Measurements from ENCODE around the gene ARID1B.
A peak's percentile ranks its signal among the peaks of the same experiment; 100 is the strongest.

Gene ARID1B

GRCh38 chr6:156776470-156776839 is 723 bp upstream of the ARID1B start:
- CTCF ChIA-PET = interaction anchor here (0.7 to 1.3 kb wide), 2 partner anchors 16 to 359 kb away, joined by 3 to 4 read pairs; no protein-coding TSS in a partner anchor
- POLR2A ChIA-PET = interaction anchor here (1.0 kb wide), 1 partner anchor 13 kb away, joined by 3 read pairs; no protein-coding TSS in a partner anchor
- no peak for TF ChIP-seq ZNF10 (tag by site-specific recombination; IDR thresholded peaks at IDR 0.05)
- no peak for TF ChIP-seq MZF1 (tag by site-specific recombination; IDR thresholded peaks at IDR 0.05; ENCODE audit: borderline replicate concordance)
- no peak for TF ChIP-seq ZNF324 (tag by site-specific recombination; IDR thresholded peaks at IDR 0.05)
- TF ChIP-seq ZNF629 (tag by site-specific recombination; IDR thresholded peaks at IDR 0.05) = peak; percentile 33; the same call in 1 of the 2 replicates
- no peak for TF ChIP-seq ZIC2 (tag by site-specific recombination; IDR thresholded peaks at IDR 0.05)
- no peak for TF ChIP-seq ZNF184 (tag by site-specific recombination; IDR thresholded peaks at IDR 0.05)
- no peak for TF ChIP-seq AEBP2 (tag by site-specific recombination; IDR thresholded peaks at IDR 0.05; ENCODE audit: borderline replicate concordance)
- peak; percentile 32; the same call in 1 of the 2 replicates for TF ChIP-seq ZNF660 (tag by site-specific recombination; IDR thresholded peaks at IDR 0.05)
- TF ChIP-seq ZNF362 (tag by site-specific recombination; IDR thresholded peaks at IDR 0.05) = no peak
- TF ChIP-seq ZNF645 (tag by site-specific recombination; IDR thresholded peaks at IDR 0.05) = no peak
- no peak for TF ChIP-seq ZBTB17 (tag by site-specific recombination; IDR thresholded peaks at IDR 0.05)
- no peak for TF ChIP-seq ZNF521 (tag by site-specific recombination; IDR thresholded peaks at IDR 0.05)
- no peak for TF ChIP-seq SP7 (tag by site-specific recombination; IDR thresholded peaks at IDR 0.05)
- no peak for TF ChIP-seq ZNF157 (tag by site-specific recombination; IDR thresholded peaks at IDR 0.05)
- TF ChIP-seq ZBTB6 (tag by site-specific recombination; IDR thresholded peaks at IDR 0.05) = no peak
- no peak for TF ChIP-seq ZNF785 (tag by site-specific recombination; IDR thresholded peaks at IDR 0.05)
- no peak for TF ChIP-seq ZNF837 (tag by site-specific recombination; IDR thresholded peaks at IDR 0.05)
- TF ChIP-seq ZNF600 (tag by site-specific recombination; IDR thresholded peaks at IDR 0.05) = peak; percentile 83
- TF ChIP-seq YY2 (tag by site-specific recombination; IDR thresholded peaks at IDR 0.05) = no peak
- TF ChIP-seq, protein P1, sequence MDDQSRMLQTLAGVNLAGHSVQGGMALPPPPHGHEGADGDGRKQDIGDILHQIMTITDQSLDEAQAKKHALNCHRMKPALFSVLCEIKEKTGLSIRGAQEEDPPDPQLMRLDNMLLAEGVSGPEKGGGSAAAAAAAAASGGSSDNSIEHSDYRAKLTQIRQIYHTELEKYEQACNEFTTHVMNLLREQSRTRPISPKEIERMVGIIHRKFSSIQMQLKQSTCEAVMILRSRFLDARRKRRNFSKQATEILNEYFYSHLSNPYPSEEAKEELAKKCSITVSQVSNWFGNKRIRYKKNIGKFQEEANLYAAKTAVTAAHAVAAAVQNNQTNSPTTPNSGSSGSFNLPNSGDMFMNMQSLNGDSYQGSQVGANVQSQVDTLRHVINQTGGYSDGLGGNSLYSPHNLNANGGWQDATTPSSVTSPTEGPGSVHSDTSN (CRISPR knock-in tag; IDR thresholded peaks at IDR 0.05) = no peak
- TF ChIP-seq ZNF664 (tag by site-specific recombination; IDR thresholded peaks at IDR 0.05) = no peak
- TF ChIP-seq ZNF24 (tag by site-specific recombination; IDR thresholded peaks at IDR 0.05) = 0 out of 2 replicates have a peak, but pooled peaks have one; percentile 28
- TF ChIP-seq, protein P2, sequence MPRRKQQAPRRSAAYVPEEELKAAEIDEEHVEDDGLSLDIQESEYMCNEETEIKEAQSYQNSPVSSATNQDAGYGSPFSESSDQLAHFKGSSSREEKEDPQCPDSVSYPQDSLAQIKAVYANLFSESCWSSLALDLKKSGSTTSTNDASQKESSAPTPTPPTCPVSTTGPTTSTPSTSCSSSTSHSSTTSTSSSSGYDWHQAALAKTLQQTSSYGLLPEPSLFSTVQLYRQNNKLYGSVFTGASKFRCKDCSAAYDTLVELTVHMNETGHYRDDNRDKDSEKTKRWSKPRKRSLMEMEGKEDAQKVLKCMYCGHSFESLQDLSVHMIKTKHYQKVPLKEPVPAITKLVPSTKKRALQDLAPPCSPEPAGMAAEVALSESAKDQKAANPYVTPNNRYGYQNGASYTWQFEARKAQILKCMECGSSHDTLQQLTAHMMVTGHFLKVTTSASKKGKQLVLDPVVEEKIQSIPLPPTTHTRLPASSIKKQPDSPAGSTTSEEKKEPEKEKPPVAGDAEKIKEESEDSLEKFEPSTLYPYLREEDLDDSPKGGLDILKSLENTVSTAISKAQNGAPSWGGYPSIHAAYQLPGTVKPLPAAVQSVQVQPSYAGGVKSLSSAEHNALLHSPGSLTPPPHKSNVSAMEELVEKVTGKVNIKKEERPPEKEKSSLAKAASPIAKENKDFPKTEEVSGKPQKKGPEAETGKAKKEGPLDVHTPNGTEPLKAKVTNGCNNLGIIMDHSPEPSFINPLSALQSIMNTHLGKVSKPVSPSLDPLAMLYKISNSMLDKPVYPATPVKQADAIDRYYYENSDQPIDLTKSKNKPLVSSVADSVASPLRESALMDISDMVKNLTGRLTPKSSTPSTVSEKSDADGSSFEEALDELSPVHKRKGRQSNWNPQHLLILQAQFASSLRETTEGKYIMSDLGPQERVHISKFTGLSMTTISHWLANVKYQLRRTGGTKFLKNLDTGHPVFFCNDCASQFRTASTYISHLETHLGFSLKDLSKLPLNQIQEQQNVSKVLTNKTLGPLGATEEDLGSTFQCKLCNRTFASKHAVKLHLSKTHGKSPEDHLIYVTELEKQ (tag by site-specific recombination; IDR thresholded peaks at IDR 0.05; ENCODE audit: borderline replicate concordance) = no peak
- TF ChIP-seq ZNF658 (tag by site-specific recombination; IDR thresholded peaks at IDR 0.05) = no peak
- TF ChIP-seq ZFP69B (tag by site-specific recombination; IDR thresholded peaks at IDR 0.05) = no peak
- no peak for TF ChIP-seq ZNF148 (tag by site-specific recombination; IDR thresholded peaks at IDR 0.05; ENCODE audit: borderline replicate concordance)

More at GRCh38 chr6:156776470-156776839, 723 bp upstream of the ARID1B start:
- Histone ChIP-seq H3K36me3 (ENCODE audit: control insufficient read depth in 2 of 2, insufficient read depth in 1 of 2, low read length in 2 of 2) (no peaks in the 10 kb centered on the region), H3K9me3 (ENCODE audit: control insufficient read depth, insufficient read depth, low read depth, low read length) (no peaks in the 10 kb centered on the region), H3K4me1 (ENCODE audit: control insufficient read depth, insufficient read depth, low read length) (peaks cover 11% of the 10 kb centered on the region), H3K4me3 (ENCODE audit: low read depth, low read length) (peak overlapping the region; percentile 94), H3K27ac (ENCODE audit: extremely low read depth, low read depth, low read length) (peak overlapping the region; percentile 99)

Measured in HEK293 (cell line).